Measurements from ENCODE around the gene ALG10B. TPM values are rescaled to one million over a fixed set of nuclear protein-coding genes. Genes with fewer than 3 reads are reported as not detected.

The ALG10B gene
- 1 to 10 TPM; 3.6 to 5.6 TPM for total RNA-seq

GRCh38 chr12:38316391-38317129 is at the start of gene ALG10B:
ALG10B (plus strand) TSS chr12:38316774; CDS start chr12:38316894, 120 bp downstream.
- intact Hi-C loops (cut with DNase I), result loop anchor here (5.0 to 10.0 kb wide), 2 partner anchors 179 to 262 kb away; no protein-coding TSS in a partner anchor
- Histone ChIP-seq H3K27ac (peak within 1 kb of the TSS; percentile 79), H3K9me3 (no peaks in the 10 kb centered on the region), H3K4me3 (peak within 1 kb of the TSS; percentile 70), H3K36me3 (no peaks in the 10 kb centered on the region), H3K9ac (ENCODE audit: low read depth in 2 of 2, low read length in 2 of 2) (peak within 1 kb of the TSS; percentile 46 to 86), H3K27me3 (no peaks in the 10 kb centered on the region), H3K4me1 (no peaks in the 10 kb centered on the region)
- TF ChIP-seq CTCF (IDR thresholded peaks at IDR 0.05), result peak; percentile 63
- DNase-seq, result peak; percentile 94

GRCh38 chr12:38268612-38269011 is 48.0 kb upstream of the ALG10B start:
- intact Hi-C loops (cut with DNase I), result no loop called here
- H3K4me1 ChIP-seq, result no peaks in the 10 kb centered on the region
- TF ChIP-seq CTCF (IDR thresholded peaks at IDR 0.05), result no peak
- no peaks in the 10 kb centered on the region for H3K27me3 ChIP-seq
- no peaks in the 10 kb centered on the region for H3K9me3 ChIP-seq
- no peak overlapping the region for H3K27ac ChIP-seq
- H3K4me3 ChIP-seq, result no peak overlapping the region
- H3K9ac ChIP-seq (ENCODE audit: low read depth in 2 of 2, low read length in 2 of 2), result no peak overlapping the region
- DNase-seq, result no peak
- H3K36me3 ChIP-seq, result no peaks in the 10 kb centered on the region

- Histone ChIP-seq H3K27me3 (no peaks in the 10 kb centered on the region), H3K9ac (ENCODE audit: low read depth in 2 of 2, low read length in 2 of 2) (no peak overlapping the region), H3K27ac (no peak overlapping the region), H3K4me3 (no peak overlapping the region), H3K4me1 (no peaks in the 10 kb centered on the region), H3K9me3 (no peaks in the 10 kb centered on the region), H3K36me3 (no peaks in the 10 kb centered on the region)
- no peak for TF ChIP-seq CTCF (IDR thresholded peaks at IDR 0.05)
- intact Hi-C loops (cut with DNase I), result no loop called here
- DNase-seq, result no peak
Observed at GRCh38 chr12:38269897-38270296, 46.7 kb upstream of the ALG10B start.

- no peak for TF ChIP-seq CTCF (IDR thresholded peaks at IDR 0.05)
- no peak overlapping the region for H3K27ac ChIP-seq
- H3K9ac ChIP-seq (ENCODE audit: low read depth in 2 of 2, low read length in 2 of 2), result no peak overlapping the region
- H3K36me3 ChIP-seq, result no peaks in the 10 kb centered on the region
- H3K27me3 ChIP-seq, result no peaks in the 10 kb centered on the region
- H3K4me3 ChIP-seq, result no peak overlapping the region
- no peak for DNase-seq
- no peaks in the 10 kb centered on the region for H3K9me3 ChIP-seq
- intact Hi-C loops (cut with DNase I), result no loop called here
- H3K4me1 ChIP-seq, result no peaks in the 10 kb centered on the region
Observed at GRCh38 chr12:38279756-38280155, 36.8 kb upstream of the ALG10B start.

- intact Hi-C loops (cut with DNase I), result no loop called here
- no peak for DNase-seq
- TF ChIP-seq CTCF (IDR thresholded peaks at IDR 0.05), result no peak
- H3K9ac ChIP-seq (ENCODE audit: low read depth in 2 of 2, low read length in 2 of 2), result no peak overlapping the region
- no peaks in the 10 kb centered on the region for H3K36me3 ChIP-seq
- H3K27ac ChIP-seq, result no peak overlapping the region
- H3K4me1 ChIP-seq, result no peaks in the 10 kb centered on the region
- no peak overlapping the region for H3K4me3 ChIP-seq
- H3K9me3 ChIP-seq, result no peaks in the 10 kb centered on the region
- no peaks in the 10 kb centered on the region for H3K27me3 ChIP-seq
Observed at GRCh38 chr12:38282886-38283285, 33.7 kb upstream of the ALG10B start.

Data from colonic mucosa (tissue), 4 donors.